ENCODE measurements around the gene GCM1.
"Not testable (repeated sequence)": the region's sequence is repeated elsewhere in the genome, so short reads cannot be mapped to it uniquely, and the experiment has no call there.

The GCM1 gene, protein sequence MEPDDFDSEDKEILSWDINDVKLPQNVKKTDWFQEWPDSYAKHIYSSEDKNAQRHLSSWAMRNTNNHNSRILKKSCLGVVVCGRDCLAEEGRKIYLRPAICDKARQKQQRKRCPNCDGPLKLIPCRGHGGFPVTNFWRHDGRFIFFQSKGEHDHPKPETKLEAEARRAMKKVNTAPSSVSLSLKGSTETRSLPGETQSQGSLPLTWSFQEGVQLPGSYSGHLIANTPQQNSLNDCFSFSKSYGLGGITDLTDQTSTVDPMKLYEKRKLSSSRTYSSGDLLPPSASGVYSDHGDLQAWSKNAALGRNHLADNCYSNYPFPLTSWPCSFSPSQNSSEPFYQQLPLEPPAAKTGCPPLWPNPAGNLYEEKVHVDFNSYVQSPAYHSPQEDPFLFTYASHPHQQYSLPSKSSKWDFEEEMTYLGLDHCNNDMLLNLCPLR

DNA sequence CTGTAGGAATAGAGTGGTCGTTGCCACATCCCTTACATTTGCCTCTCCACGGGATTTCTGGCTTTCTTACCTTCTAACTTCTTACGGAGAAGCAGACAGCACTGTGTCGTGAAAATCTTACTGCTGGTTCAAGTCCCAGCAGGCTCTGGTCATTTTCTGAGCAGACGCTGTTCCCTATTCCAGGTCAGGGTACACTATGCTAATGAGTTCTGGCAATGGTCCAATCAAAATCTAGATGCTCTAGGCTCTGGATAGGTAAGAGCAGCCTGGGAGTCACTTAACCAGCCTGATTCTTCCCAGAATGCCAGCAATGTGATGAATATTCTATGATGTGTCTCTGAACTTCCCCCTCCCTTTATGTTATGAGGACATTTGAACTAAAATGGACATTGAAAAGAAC is at the start of gene GCM1:
Gene GCM1, minus strand, starts transcription at position 158 of the 400 bp plus-strand sequence. CDS start 3,209 bp downstream, outside the sequence.
- no peak for DNase-seq

DNA sequence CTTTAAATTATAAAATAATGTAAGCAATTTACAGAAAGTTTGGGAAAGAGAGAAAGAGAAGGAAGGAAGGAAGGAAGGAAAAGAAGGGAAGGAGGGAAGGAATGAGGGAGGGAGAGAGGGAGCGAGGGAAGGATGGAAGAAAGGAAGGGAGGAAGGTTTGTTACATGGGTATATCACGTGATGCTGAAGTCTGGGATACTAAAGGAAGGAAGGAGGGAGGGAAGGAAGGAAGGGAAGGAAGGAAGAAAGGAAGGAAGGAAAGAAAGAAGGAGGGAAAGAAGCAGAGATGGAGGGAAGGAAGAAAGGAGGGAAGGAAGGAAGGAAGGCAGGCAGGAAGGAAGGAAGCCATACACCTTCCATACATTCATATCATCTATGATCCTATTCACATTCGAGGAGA is 48.9 kb upstream of the GCM1 start:
- no peak for DNase-seq

DNA sequence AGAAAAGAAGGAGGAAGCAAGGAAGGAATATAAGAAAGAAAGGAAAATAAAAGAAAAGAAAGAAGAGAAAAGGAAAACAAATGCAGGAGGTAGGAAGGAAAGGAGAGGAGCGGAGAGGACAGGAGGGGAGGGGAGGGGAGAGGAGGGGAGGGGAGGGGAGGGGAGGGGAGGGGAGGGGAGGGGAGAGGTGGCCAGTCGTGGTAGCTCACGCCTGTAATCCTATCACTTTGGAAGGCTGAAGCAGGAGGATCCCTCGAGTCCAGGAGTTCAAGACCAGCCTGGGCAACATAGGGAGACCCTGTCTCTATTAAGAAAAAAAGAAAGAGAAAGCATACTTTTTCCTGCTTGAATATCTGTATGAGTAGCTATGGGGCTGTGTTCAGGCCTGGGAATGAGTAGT is 46.4 kb upstream of the GCM1 start:
- DNase-seq, result no peak

DNA sequence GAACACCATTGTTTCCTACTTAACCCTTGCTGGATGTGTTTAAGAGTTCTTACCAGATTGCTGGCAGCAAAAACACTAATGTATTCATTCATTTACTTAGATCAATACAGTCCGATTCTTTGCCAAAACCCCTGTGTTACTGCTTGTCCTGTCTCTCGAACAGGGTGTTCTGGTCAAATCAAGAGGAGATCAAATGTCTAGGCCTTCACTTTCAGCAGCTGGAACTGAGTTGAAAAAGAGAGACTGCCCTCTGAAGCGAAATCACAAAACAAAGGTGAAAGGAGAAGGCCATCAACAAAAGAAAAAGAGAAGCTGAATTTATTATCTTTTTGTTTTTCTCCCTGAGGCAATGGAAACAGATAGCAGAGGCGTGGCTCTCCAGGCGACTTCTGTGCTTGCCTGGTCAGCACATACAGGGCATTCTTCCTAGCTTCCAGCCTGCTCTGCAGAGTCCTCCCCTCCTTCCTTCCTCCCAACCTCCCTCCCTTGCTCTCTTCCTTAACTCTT is 44.1 kb upstream of the GCM1 start:
- no peak for DNase-seq

DNA sequence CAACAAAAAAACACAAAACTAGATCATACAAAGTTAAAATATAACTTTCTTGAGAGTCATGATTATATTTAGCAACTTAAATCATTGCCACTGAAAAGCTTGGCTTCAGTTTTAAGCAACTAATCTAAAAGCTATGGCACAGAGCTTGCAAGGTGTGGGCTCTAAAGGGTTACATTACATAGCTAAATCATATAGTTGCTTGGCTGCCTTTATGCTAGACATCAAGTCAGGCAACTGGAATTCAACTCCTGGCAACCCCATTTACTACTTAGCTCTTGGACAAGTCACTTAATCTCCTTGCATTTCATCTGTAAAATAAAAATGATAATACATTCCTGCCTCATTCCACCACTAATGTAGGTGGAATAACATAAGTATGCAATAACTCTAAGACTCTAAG is 40.9 kb upstream of the GCM1 start:
- DNase-seq, result no peak

DNA sequence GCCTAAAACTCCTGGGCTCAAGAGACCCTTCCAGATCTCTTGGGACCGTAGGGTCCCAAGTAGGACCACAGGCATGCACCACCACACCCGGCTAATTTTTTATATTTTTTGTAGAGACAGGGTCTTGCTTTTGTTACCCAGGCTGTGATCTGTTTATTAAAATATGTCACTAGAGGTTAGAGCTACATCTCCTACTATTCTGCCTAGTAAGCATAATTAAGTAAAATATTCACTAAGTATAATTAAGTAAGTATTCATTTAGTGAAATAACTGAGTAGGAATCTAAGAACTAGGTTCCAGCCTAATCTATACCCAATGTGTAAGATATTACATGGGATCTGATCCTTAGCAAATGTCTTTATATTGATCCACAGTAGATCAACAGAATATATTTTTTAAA is 40.2 kb upstream of the GCM1 start:
- no peak for DNase-seq

DNA sequence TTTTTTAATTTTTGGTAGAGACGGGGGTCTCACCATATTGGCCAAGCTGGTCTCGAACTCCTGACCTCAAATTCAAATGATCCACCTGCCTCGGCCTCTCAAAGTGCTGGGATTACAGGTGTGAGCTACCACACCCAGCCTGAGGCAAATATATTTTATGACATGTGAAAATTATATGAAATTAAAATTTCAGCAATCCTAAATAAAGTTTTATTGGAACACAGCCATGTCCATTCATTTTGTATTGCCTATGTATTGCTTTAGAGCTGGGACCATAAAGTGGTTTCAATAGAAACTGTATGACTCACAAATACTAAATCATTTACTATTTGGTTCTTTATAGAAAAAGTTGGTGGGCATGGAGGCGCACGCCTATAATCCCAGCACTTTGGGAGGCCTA is 32.0 kb upstream of the GCM1 start:
- DNase-seq, result no peak

DNA sequence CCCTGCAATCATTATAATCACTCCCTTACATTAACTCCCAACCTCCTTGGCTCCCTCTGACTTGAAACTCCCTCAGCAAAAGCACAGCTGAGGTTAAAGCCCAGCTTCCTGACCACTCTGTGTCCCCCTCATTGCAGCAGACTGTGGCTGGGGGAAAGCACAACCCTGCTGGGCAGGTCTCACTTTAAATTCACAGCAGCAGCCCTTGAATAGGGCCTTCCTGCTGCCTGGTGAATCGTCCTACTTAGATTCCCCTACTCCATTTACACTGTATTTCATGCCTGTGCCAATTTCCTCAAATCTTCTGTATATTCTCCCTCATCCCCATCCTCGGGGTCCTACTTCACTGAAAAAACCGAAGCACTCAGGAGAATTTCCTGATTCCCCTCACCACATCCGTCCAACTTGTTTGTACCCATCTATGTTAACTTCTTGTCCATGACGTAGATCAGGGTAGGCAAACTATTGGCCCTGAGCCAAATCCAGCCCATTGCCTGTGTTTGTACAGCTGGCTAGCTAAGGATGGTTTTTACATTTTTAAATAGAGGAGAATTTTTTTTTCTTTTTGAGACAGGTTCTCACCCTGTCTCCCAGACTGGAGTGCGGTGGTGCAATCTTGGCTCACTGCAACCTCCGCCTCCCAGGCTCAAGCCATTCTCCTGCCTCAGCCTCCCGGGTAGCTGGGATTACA is 31.5 kb upstream of the GCM1 start:
- DNase-seq, result peak in 1 of 2 experiments; percentile 25

DNA sequence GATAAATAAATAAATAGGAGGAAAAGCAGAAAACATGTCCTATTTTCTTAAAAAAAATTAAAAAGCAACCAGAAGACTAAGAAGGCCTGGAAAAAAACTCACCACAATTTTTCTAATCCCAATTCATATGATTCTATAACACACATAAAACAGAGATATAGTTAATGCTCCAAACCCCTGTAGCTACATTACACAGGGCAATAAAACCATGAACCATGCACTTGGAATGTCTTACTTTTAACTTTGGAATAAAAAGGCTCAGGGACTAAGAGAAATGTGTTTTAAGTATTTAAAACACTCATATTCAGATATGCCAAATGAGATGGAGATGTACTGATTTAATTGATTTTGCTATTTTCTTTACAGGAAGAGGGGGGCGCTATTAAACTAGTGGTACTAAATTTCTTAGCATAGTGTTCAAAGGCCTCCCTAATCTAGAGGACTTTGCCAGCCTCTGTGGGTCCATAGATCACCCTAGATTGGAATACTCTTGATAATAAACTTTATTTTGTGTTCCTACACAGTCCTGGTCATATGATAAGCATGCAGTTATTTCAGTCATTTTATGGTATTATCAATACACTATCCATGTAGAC is 30.3 kb upstream of the GCM1 start:
- no peak for DNase-seq

DNA sequence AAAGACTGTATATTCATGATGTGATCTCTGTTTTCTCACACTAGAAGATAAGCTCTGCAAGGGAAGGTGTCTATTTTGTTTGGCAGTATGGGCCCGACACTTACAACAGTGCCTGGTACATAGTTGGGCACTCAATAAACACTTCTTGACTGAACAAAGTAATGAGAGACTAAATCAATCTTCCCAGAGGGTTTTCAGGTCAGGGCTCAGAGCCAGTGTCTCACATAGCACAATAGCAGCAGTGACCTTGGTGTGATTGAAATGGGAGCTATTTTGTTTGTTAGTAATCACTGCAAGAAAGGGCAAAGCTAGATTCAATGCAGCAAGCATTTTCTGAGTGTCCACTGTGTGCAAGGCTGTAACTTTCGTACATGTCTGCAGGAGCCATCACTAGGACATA is 26.4 kb upstream of the GCM1 start:
- DNase-seq, result no peak

DNA sequence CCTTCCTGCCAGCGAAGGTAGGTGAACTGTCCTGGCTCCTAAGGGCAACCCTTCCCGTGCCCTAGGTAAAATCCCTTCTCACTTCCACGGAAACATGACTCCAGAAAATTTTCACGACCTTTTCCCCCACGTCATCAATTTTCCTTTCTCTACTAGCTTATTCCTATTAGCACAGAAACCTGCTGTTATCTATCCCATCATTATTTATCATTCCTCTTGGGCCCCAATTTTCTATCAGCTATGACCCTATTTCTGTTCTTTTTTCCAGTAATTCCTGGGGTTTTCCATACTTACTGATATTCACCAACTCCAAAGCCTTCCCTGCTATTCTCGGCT is 23.8 kb upstream of the GCM1 start:
- DNase-seq, result no peak

DNA sequence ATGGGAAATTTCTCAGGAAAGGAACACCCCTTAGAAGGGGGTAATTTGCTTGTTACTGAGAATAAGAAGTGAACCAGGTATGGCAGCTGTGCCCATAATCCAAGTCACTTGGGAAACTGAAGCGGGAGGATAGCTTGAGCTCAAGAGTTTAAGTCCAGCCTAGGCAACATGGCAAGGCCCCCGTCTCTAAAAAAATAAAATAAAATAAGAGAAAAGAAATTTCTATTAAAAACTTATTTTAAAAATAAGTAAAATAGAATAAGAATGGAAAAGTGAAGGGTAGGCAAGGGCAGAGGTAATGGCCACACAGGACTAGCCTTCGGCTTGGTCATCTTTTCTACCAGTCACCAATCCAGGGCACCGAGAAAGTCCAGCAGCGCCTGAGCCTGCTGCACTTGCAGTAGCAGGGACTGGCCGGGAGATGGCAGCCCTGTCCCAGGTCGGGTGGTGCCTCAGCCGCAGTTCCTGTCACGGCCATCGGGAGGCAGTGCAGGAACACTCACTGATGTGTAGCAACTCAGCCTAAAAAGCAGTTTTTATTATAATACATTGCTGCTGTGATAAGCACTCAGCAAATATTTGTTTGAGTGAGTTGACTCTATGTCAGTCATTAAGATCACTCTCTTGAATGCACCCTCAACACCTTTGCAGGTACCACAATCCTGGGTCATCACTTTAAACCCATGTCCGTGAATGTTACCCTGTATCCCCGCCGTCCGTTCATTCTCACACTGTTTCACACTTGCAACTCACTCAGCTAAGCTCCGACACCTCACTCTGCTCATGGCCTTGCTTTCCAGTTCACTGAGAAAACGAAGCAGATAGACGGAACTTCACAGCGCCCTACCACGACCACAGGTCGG is 23.2 kb upstream of the GCM1 start:
- peak; percentile 95 to 96 for DNase-seq

DNA sequence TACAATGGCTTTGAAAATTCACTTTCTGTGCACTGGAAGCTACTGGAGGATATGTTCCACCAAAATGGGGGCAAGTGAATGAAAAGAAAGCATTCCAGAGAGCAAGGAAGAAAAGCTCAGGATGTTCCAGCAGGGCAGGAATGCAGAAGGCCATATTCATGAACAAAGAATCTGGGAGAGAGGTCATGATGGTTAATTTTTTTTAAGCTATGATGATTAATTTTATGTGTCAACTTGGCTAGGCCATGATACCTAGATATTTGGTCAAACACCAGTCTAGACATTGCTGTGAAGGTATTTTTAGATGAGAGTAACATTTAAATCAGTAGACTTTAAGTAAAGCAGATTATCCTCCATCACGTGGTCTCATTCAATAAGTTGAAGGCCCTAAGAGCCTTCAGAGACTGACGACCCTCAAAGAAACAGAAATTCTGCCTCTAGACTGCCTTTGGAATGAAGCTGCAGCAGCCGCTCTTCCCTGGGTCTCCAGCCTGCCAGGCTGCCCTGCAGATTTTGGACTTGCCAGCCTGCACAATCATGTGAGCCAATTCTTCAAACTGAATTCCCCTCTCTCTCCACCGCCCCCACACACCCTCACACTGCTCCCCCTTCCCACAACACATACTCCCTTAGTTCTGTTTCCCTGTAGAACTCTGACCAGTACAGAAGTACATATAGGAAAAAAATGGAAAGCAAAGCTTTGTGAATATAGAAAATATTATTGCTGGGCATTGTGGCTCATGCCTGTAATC is 20.1 kb upstream of the GCM1 start:
- DNase-seq, result no peak

DNA sequence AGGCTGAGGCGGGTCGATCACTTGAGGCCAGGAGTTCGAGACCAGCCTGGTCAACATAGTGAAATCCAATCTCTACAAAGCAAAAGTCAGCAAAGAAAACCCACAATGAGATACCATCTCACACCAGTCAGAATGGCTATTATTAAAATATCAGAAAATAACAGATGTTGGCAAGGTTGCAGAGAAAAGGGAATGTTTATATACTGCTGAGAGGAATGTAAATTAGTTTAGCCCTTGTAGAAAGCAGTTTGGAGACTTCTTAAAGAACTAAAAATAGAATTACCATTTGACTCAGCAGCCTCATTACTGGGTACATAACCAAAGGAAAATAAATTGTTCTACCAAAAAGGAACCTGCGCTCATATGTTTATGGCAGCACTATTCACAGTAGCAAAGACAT is 16.7 kb upstream of the GCM1 start:
- DNase-seq, result no peak

DNA sequence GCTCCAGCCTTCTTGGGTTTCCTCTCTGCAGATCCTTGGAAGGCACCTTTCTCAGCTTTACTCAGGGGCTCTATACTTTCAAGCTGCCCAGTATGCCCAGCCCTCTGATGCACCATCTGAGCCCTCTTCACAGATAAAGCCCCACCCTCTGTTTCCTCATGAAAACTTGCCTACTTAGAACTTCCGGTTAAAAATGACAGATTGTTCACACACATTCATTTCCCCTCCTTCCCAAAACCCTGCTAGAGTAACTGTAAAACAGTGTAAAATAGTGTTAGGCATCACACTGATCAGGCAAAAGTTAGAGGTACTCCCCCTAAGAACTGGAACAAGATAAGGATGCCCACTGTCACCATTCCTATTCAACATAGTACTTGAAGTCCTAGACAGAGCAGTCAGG is 14.0 kb upstream of the GCM1 start:
- no peak for DNase-seq

DNA sequence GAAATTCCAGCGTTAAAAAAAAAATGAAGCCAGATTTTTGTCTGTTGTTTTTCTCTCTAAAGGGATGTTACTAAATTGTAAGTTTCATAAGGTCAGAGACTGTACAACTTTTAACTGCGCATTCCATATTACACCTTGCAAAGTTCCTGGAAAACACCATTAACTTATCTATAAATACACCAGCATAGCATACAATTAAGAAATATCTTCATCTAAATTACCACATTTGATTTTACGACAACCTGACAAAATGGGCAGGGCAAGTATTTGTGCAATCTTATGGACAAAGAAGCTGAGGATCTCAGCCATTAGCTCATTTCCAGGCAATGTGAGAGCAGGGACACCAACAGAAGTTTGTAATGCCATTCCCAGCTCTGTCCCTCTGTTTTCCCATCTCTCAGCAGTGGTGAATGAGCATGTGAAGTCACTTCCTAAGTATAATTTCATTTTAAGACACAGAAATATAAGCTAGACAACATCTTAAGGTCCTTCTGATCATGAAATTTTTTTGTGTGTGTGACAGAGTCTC is 12.9 kb upstream of the GCM1 start:
- DNase-seq, result no peak

DNA sequence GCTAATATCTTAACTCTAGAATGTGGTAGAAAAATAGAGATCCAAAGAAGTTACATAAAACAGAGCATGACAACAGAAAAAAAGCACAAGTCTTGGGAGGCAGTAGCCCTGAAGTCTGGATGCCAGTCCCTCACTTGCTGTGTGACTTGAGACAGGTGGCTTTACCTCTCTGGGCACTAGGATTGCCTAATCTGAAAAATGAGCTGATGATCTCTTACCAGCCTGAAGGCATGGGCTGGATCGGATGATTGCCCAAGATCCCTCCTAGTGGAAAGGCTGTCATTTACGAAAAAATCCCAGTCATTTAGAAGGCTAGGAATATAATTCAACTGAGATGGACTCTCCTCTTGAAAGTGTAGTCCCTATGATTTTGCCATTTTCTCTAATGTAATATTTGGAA is 10.9 kb upstream of the GCM1 start:
- DNase-seq, result no peak

DNA sequence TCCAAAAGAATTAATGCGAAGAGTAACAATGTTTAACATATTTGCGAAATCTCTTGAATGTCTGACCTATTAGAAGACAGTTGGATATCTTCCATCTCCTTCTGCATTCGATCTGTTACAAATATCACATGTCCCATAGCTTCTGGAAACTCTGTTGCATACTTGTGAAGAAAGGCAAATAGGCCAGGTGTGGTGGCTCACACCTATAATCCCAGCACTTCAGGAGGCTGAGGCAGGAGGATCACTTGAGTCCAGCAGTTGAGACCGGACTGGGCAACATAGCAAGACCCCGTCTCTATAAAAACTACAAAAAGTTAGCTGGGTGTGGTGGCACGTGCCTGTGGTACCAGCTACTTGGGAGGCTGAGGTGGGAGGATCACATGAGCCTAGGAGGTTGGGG is 9.4 kb upstream of the GCM1 start:
- DNase-seq, result not testable (repeated sequence)

DNA sequence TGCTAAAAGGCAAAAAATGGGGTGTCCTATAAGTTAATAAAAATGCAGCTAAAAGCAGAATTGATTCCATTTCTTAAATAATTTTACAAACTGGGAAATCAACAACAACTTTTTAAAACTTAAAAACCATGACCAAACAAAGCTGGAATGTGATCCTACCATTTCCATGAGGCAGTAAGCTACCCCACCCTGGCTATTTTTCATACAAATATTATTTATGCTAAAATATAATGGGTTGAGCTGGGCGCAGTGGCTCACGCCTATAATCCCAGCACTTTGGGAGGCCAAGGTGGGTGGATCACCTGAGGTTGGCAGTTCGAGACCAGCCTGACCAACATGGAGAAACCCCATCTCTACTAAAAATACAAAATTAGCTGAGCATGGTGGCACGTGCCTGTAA is 6.6 kb upstream of the GCM1 start:
- not testable (repeated sequence) for DNase-seq

DNA sequence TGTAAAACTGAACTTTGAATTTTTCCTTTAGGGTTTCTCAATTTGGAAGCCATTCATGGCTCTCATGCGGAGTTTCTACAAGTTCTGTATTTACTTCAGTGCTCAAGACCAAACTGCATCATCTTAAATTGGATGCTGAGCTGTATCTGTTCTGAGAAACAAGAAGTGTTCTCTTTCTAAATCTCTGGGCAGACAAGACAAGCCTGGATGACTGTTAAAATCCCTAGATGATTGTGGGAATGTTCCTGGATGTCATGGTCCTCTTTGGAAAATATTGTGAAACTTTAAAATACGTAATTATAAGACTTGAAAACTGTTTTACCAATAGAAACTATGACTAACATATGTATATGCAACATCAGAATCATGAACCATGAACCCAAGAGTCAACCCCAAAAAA is 6.2 kb upstream of the GCM1 start:
- no peak for DNase-seq

DNA sequence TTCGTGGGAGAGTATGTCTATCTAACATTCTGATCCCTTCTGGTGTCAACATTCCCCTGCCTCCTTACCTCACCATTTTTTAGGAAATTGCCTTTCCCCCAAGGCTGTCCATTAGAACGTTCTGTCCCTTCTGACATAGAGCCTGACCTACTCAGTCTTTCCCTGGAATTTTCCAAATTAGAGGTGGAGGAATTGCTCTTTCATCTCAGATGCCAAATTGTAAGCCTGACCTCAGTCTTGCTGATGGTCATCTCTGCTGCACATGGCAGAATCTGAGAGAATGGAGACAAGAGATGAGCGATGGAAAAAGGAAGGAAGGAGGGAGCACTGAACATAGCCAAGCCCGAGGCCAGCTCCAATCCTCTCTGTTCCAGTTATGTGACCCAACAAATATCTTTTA is 5.4 kb upstream of the GCM1 start:
- DNase-seq, result no peak

DNA sequence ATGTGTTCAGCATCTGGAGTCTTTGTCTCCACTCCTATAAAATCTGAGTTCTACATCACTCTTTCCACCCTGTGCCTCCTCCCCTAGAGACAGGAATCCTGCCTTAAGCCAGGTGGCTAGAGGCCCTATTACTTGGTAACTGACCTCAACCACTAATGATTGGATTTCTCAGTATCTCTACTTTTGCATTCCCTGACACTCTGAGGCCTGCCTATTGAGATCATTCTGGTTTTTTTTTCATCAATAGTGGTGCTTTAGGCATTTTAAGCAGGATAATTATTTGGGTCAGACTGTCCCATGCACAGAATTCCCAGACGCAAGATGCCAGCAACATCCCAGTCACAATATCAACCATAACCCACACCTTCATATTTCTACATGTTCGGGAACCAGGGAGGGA is 3.9 kb upstream of the GCM1 start:
- no peak for DNase-seq

All from activated T-cell treated with anti-CD3 and anti-CD28 coated beads, Interleukin-2, amount 50 U/mL, for 48 hours (primary cell).